Measurements from ENCODE around the gene FAM241B.

FAM241B gene

GRCh38 chr10:69668721-69669120 lies 38.7 kb downstream of the FAM241B start:
- no peak for DNase-seq

- no peak for DNase-seq
Measured at GRCh38 chr10:69669409-69669808, 39.4 kb downstream of the FAM241B start.

- DNase-seq, result no peak
Measured at GRCh38 chr10:69673521-69673920, 43.5 kb downstream of the FAM241B start.

GRCh38 chr10:69674786-69675185 lies 44.7 kb downstream of the FAM241B start:
- no peak for DNase-seq

- no peak for DNase-seq
Measured at GRCh38 chr10:69676301-69676700, 46.3 kb downstream of the FAM241B start.

GRCh38 chr10:69677985-69678654 lies 48.1 kb downstream of the FAM241B start:
- no peak for DNase-seq

- no peak for DNase-seq
Measured at GRCh38 chr10:69679736-69680135, 49.7 kb downstream of the FAM241B start.

- no peak for DNase-seq
Measured at GRCh38 chr10:69680610-69681009, 50.6 kb downstream of the FAM241B start.

GRCh38 chr10:69681436-69681835 lies 51.4 kb downstream of the FAM241B start:
- DNase-seq, result no peak

GRCh38 chr10:69682955-69683474 lies 53.0 kb downstream of the FAM241B start:
- DNase-seq, result no peak
